ENCODE measurements around the gene FGFR2.

FGFR2 gene

GRCh38 chr10:121598263-121599249 lies at the start of gene FGFR2:
Gene FGFR2 (minus strand): TSS chr10:121598444. CDS start chr10:121593817, 4,627 bp downstream.
- Mint-ChIP-seq H3K4me3 (peak within 1 kb of the TSS; percentile 24), H3K9me3 (no peaks in the 10 kb centered on the region), H3K27ac (no peak within 1 kb of the TSS), H3K4me1 (peaks cover 6% of the 10 kb centered on the region), H3K36me3 (no peaks in the 10 kb centered on the region)
- DNase-seq (ENCODE audit: low spot score in 2 of 2) (peak in 1 of 2 donors; percentile 58), ATAC-seq (peak; percentile 60)

GRCh38 chr10:121647401-121647800 lies 49.2 kb upstream of the FGFR2 start:
- Mint-ChIP-seq H3K4me3 (no peak overlapping the region), H3K27ac (no peak overlapping the region), H3K4me1 (no peaks in the 10 kb centered on the region), H3K36me3 (no peaks in the 10 kb centered on the region), H3K9me3 (no peaks in the 10 kb centered on the region)
- DNase-seq (ENCODE audit: low spot score in 2 of 2) (no peak), ATAC-seq (no peak)

- Mint-ChIP-seq H3K4me1 (no peaks in the 10 kb centered on the region), H3K4me3 (no peak overlapping the region), H3K27ac (no peak overlapping the region), H3K9me3 (peaks cover 6% of the 10 kb centered on the region), H3K36me3 (no peaks in the 10 kb centered on the region)
- DNase-seq (ENCODE audit: low spot score in 2 of 2) (no peak), ATAC-seq (no peak)
Measured at GRCh38 chr10:121645696-121646095, 47.5 kb upstream of the FGFR2 start.

GRCh38 chr10:121644501-121644900 lies 46.3 kb upstream of the FGFR2 start:
- Mint-ChIP-seq H3K4me1 (no peaks in the 10 kb centered on the region), H3K36me3 (no peaks in the 10 kb centered on the region), H3K9me3 (peaks cover 6% of the 10 kb centered on the region), H3K27ac (no peak overlapping the region), H3K4me3 (no peak overlapping the region)
- DNase-seq (ENCODE audit: low spot score in 2 of 2) (no peak), ATAC-seq (no peak)

- peaks cover 13% of the 10 kb centered on the region for H3K9me3 Mint-ChIP-seq
- H3K4me1 Mint-ChIP-seq: no peaks in the 10 kb centered on the region
- H3K27ac Mint-ChIP-seq: no peak overlapping the region
Measured at GRCh38 chr10:121640266-121640665, 42.0 kb upstream of the FGFR2 start.

GRCh38 chr10:121639416-121639815 lies 41.2 kb upstream of the FGFR2 start:
- ATAC-seq (no peak), DNase-seq (ENCODE audit: low spot score in 2 of 2) (no peak)
- Mint-ChIP-seq H3K9me3 (peaks cover 13% of the 10 kb centered on the region), H3K36me3 (peaks cover 6% of the 10 kb centered on the region), H3K27ac (peak overlapping the region; percentile 70), H3K4me3 (no peak overlapping the region), H3K4me1 (no peaks in the 10 kb centered on the region)

More at GRCh38 chr10:121640266-121640665, 42.0 kb upstream of the FGFR2 start:
- ATAC-seq (no peak), DNase-seq (ENCODE audit: low spot score in 2 of 2) (no peak)
- no peak overlapping the region for H3K4me3 Mint-ChIP-seq
- H3K36me3 Mint-ChIP-seq: peaks cover 6% of the 10 kb centered on the region

- peaks cover 6% of the 10 kb centered on the region for H3K36me3 Mint-ChIP-seq
- H3K4me3 Mint-ChIP-seq: no peak overlapping the region
- peaks cover 13% of the 10 kb centered on the region for H3K9me3 Mint-ChIP-seq
- H3K4me1 Mint-ChIP-seq: no peaks in the 10 kb centered on the region
- ATAC-seq: no peak
- no peak for DNase-seq (ENCODE audit: low spot score in 2 of 2)
- H3K27ac Mint-ChIP-seq: no peak overlapping the region
Measured at GRCh38 chr10:121637437-121637836, 39.2 kb upstream of the FGFR2 start.

GRCh38 chr10:121633056-121633455 lies 34.8 kb upstream of the FGFR2 start:
- DNase-seq (ENCODE audit: low spot score in 2 of 2) (no peak), ATAC-seq (peak; percentile 8)
- Mint-ChIP-seq H3K27ac (no peak overlapping the region), H3K4me3 (no peak overlapping the region), H3K4me1 (no peaks in the 10 kb centered on the region), H3K36me3 (no peaks in the 10 kb centered on the region), H3K9me3 (peaks cover 5% of the 10 kb centered on the region)

- ATAC-seq (no peak), DNase-seq (ENCODE audit: low spot score in 2 of 2) (no peak)
- Mint-ChIP-seq H3K36me3 (no peaks in the 10 kb centered on the region), H3K9me3 (no peaks in the 10 kb centered on the region), H3K4me1 (no peaks in the 10 kb centered on the region), H3K27ac (no peak overlapping the region), H3K4me3 (no peak overlapping the region)
Measured at GRCh38 chr10:121631365-121632029, 33.3 kb upstream of the FGFR2 start.

- Mint-ChIP-seq H3K36me3 (no peaks in the 10 kb centered on the region), H3K4me3 (no peak overlapping the region), H3K9me3 (no peaks in the 10 kb centered on the region), H3K4me1 (no peaks in the 10 kb centered on the region), H3K27ac (no peak overlapping the region)
- DNase-seq (ENCODE audit: low spot score in 2 of 2): no peak
- no peak for ATAC-seq
Measured at GRCh38 chr10:121628859-121629258, 30.6 kb upstream of the FGFR2 start.

- H3K4me1 Mint-ChIP-seq: no peaks in the 10 kb centered on the region
- no peak overlapping the region for H3K27ac Mint-ChIP-seq
- H3K36me3 Mint-ChIP-seq: no peaks in the 10 kb centered on the region
- no peak overlapping the region for H3K4me3 Mint-ChIP-seq
- H3K9me3 Mint-ChIP-seq: no peaks in the 10 kb centered on the region
- no peak for ATAC-seq
- DNase-seq (ENCODE audit: low spot score in 2 of 2): no peak
Measured at GRCh38 chr10:121627876-121628581, 29.8 kb upstream of the FGFR2 start.

- Mint-ChIP-seq H3K9me3 (no peaks in the 10 kb centered on the region), H3K4me3 (no peak overlapping the region)
Measured at GRCh38 chr10:121624836-121625486, 26.7 kb upstream of the FGFR2 start.

GRCh38 chr10:121618906-121619305 lies 20.7 kb upstream of the FGFR2 start:
- Mint-ChIP-seq H3K9me3 (no peaks in the 10 kb centered on the region), H3K4me3 (no peak overlapping the region), H3K36me3 (no peaks in the 10 kb centered on the region), H3K27ac (no peak overlapping the region), H3K4me1 (no peaks in the 10 kb centered on the region)
- DNase-seq (ENCODE audit: low spot score in 2 of 2) (no peak), ATAC-seq (no peak)

More at GRCh38 chr10:121624836-121625486, 26.7 kb upstream of the FGFR2 start:
- H3K4me1 Mint-ChIP-seq: no peaks in the 10 kb centered on the region
- H3K36me3 Mint-ChIP-seq: no peaks in the 10 kb centered on the region
- no peak for ATAC-seq
- no peak overlapping the region for H3K27ac Mint-ChIP-seq
- DNase-seq (ENCODE audit: low spot score in 2 of 2): no peak

- no peaks in the 10 kb centered on the region for H3K4me1 Mint-ChIP-seq
- DNase-seq (ENCODE audit: low spot score in 2 of 2) (no peak), ATAC-seq (no peak)
- H3K4me3 Mint-ChIP-seq: no peak overlapping the region
- H3K27ac Mint-ChIP-seq: no peak overlapping the region
- no peaks in the 10 kb centered on the region for H3K9me3 Mint-ChIP-seq
- H3K36me3 Mint-ChIP-seq: no peaks in the 10 kb centered on the region
Measured at GRCh38 chr10:121617176-121617575, 18.9 kb upstream of the FGFR2 start.

GRCh38 chr10:121616291-121616690 lies 18.0 kb upstream of the FGFR2 start:
- H3K27ac Mint-ChIP-seq: no peak overlapping the region
- H3K4me1 Mint-ChIP-seq: no peaks in the 10 kb centered on the region

More at GRCh38 chr10:121616291-121616690, 18.0 kb upstream of the FGFR2 start:
- Mint-ChIP-seq H3K9me3 (no peaks in the 10 kb centered on the region), H3K4me3 (no peak overlapping the region), H3K36me3 (no peaks in the 10 kb centered on the region)
- DNase-seq (ENCODE audit: low spot score in 2 of 2): no peak
- ATAC-seq: no peak

Measured in stimulated activated effector memory CD8-positive, alpha-beta T cell treated with anti-CD3 and anti-CD28 coated beads, Interleukin-12 subunit alpha, Interleukin-12 subunit beta, amount 100 ng/mL, for 72 hours (primary cell).